Activated CD4-positive, CD25-positive, alpha-beta regulatory T cell (primary cell): ENCODE data around the gene DTD1.
A peak's percentile ranks its signal among the peaks of the same experiment; 100 is the strongest.
"Not testable (repeated sequence)": the region's sequence is repeated elsewhere in the genome, so short reads cannot be mapped to it uniquely, and the experiment has no call there.

Source experiments
- DNase-seq, 4 experiments: peaks; one replicate each; lab custom pipeline; 2025; lab: John Stamatoyannopoulos, UW

DTD1 gene

GRCh38 chr20:18742841-18743240 is 155.0 kb downstream of the DTD1 start:
- no peak for DNase-seq

DNA sequence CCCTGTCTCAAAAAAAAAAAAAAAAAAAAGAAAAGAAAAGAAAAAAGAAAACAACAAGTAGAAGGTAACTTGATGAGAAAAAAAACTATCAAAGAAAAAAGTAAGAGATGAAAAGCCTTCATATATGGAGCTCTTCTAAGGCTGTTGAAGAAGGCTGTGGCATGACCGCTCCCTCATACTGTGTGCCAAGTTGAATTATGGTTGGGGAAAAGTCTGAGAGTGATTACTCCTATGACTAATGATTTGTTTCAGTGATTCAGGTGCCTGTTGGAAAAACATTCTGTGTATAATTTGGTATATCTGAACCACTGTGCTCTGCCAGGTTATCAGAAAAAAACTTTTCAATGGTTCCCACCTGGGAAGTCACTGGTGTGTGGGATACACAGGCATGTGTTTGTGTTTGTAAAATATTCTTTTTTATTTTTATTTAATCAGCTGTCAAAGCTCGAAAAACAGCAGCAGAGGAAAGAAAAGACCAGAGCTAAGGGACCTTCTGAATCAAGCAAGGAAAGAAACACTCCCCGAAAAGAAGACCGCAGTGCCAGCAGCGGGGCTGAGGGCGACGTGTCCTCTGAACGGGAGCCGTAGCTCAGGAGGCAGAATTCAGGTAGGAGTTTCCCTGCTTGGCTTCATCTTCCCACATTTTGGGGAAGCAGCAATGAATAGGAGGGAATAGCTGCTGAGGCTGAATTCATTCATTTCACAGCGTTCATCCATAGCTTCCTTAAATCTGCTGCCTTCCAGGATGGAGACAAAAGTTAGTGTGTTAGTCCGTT is 156.0 kb downstream of the DTD1 start:
- no peak for DNase-seq

DNA sequence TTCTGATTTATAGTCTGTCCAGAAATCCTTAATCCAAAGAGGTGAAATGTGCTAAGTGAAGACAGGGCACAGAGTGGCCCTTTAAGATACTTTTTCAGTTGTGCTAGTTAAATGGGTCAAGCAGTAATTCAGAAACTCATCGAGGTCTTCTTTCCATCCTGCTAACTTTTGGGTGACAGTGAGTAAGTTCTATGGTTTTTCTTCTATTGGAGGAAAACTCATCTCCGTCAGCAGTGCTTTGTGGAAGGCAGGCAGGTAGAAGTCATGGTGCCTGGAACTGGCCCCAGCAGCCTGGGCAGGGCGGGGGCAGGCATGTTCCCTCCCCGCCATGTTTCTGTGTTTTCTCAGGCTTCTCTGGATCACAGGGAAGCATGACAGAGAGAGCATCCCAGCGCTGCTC is 159.2 kb downstream of the DTD1 start:
- DNase-seq: no peak

GRCh38 chr20:18748987-18749386 is 161.1 kb downstream of the DTD1 start:
- no peak for DNase-seq

DNA sequence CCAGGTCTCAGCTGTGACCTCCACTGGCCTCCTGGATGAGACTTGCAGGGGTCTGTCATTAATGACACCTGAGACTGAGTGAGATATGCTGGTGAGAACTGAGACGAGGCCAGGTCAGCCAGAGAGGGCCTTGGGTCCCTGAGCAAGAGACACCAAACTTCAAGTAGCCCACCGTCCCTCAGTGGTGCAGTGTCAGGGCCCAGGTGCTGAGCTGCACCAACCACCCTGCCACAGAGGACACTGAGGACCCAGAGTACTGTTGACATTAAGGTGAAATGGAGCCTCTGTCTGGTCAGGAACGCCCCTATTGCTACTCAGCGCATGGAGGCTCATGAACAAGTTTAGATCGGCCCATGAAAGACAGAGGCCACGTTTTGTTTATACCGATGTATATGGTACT is 161.7 kb downstream of the DTD1 start:
- DNase-seq: no peak

DNA sequence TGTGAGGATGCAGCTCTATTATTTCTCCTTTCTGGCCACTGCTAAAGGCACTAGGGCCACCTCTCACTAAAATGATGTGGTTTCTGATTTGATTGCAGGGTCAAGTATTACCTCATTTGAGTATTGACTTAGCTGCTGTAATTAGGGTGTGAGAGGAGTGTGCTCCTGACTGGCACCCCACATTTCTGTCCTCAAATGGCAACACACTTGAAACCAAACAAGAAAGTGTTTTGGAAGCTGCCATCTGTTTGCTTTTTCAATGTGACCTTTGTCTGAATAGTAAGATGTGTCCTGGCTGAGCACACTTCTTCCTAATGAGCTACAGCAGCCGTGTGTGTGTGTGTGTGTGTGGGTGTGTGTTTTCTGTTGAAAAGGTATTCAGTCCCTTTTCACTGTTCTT is 162.9 kb downstream of the DTD1 start:
- DNase-seq: no peak

GRCh38 chr20:18754030-18754652 is 166.3 kb downstream of the DTD1 start:
- DNase-seq: no peak

DNA sequence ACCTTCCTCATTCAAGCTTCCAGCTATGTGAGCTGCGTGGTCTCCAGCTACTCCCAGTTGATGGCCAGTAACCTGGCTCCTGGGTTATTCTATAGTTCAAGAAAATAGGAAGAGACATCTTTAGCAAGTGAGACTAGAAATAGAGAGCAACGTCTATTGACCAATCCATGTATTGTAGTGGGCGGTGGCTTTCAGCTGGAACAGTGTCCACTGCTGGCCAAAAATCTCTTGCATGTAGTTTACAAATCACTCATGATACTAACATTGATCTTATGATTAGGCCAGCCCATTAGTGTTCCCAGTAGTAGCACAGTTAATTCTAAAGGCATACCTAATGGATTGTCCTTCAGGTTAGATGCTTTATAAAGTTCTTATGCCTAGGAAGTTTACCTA is 166.8 kb downstream of the DTD1 start:
- DNase-seq: no peak

DNA sequence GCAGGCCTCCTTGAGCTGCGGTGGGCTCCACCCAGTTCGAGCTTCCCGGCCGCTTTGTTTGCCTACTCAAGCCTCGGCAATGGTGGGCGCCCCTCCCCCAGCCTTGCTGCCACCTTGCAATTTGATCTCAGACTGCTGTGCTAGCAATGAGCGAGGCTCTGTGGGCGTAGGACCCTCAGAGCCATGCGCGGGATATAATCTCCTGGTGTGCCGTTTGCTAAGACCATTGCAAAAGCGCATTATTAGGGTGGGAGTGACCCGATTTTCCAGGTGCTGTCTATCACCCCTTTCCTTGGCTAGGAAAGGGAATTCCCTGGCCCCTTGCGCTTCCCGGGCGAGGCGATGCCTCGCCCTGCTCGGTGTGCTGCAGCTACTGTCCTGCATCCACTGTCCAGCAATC is 173.0 kb downstream of the DTD1 start:
- DNase-seq: not testable (repeated sequence)

DNA sequence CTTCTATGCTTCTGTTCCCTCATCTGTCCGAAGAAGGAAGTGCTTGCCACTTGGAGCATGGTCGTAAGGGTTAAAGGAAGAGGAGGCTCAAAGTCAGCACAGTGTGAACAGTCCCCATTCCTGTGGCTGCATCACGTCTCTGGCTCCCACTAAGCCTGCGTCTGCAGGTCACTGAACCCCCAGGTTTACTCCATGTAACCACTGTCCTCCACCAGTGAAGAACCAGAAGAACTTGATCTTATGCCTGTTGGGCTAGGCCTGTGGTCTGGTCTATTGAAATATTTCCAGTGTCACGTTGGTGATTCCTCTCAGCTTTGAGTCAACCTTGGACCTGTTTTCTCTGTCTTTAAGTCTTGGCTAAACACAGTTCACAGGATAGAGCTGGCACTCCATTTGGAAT is 179.8 kb downstream of the DTD1 start:
- DNase-seq: no peak

DNA sequence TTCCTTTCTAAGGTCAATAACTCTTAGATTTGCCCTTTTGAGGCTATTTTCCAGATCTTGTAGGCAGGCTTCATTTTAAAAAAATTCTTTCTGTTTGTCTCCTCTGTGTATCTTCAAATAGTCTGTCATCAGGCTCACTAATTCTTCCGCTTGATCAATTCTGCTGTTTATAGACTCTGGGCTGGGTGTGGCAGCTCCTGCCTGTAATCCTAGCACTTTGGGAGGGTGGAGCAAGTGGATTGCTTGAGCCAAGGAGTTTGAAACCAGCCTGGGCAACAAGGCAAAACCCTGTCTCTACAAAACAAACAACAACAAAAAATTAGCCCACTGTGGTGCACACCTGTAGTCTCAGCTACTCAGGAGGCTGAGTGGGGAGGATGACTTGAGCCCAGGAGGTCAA is 185.7 kb downstream of the DTD1 start:
- DNase-seq: no peak

GRCh38 chr20:18774207-18774606 is 186.4 kb downstream of the DTD1 start:
- no peak for DNase-seq

DNA sequence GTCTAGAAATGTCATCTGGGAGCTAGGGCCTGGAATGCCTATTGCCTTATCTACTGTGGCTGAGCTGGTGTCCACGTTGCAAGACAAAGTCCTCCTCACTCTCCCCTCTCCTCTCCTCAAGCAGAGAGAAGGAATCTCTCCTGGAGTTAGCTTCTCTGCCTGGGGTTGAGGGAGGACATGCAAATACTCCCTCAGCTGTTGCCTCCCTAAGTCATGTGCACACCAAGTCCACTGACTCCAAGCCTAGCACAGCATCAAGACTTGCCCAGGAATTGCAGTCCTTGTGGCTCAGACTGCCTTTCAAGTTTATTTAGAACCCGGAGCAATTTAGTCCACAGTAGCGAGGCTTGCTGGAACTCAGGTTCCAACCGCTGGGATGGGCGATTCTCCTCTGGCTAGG is 187.8 kb downstream of the DTD1 start:
- no peak for DNase-seq

DNA sequence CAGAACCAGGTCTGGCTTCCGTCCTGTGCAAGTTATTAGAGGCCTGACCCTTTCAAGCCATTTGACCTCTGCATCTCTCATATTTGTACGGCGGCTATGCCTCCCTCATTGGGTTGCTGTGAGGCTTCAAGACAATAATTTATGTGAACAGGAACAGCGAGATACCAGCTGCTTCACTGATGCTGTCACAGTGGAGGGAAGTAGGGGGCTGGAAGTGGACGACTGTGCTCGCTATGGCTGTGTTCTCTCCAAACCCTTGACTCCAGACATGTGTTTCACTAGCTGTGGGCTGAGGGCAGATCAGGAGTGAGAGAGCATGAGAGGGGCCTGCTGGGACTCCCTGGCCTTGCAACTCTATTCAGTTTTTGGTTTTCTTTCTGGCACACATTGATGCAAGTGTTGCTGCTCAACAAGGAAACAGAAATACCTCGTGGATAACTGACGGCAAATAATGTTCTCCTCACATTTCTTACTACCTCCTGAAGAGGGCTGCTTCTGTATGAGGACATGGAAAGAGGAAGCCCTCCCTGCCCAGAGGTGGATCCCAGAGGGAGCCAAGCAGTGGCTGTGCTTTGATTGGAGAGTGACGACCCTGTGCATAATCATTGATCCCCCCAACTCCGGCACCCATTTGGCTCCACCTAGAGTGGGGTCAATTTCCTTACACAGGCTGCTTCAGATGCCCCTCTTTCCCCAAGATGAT is 191.0 kb downstream of the DTD1 start:
- no peak for DNase-seq

DNA sequence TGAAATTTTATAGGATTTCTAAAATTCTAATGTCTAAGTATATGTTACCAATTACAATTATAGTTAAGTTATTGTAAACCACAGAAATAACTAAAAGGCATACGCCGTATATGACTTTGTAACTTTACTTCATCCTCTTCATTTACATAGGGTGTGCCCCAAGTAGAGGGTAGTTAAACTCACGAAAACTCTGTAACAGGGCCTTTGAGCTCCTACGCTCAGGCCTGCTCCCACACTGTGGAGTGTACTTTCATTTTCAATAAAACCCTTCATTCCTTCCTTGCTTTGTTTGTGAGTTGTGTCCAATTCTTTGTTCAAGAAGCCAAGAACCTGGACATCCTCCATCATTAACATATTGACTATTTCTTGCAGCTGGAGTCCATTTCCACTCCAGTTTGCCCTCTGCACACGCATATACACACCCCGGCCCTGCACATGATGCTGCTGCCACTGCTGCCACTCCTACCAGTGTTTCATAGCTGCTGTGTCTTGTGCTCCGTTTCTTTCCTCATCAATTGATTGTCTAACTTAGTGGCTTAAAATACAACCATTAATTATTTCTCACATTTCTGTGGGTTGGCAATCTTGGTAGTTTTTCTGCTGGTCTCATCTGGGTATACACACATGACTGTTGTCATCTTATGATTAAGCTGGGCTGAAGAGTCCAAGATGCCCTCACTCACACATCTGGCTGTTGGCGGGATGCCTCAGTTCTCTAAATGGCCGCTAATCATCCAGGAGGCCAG is 192.7 kb downstream of the DTD1 start:
- DNase-seq: no peak

DNA sequence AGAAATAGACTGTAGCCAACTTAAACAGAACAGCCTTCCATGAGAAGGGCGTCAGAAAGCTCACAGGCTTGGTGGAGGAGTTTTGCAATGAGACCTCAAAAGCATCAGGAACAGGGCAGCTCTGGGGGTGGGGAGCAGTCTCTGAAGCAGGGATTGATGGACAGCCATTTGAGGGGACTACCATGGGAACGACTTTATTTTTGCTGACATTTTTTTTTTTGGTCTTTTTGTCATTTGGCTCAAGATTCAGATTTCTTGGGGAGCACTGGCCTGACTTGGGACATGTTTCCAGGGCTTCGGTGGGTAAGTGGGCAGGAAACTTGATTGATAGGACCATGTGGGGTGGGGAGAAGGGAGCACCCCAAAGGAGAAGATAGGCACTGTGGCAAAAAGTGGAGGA is 193.7 kb downstream of the DTD1 start:
- DNase-seq: no peak

DNA sequence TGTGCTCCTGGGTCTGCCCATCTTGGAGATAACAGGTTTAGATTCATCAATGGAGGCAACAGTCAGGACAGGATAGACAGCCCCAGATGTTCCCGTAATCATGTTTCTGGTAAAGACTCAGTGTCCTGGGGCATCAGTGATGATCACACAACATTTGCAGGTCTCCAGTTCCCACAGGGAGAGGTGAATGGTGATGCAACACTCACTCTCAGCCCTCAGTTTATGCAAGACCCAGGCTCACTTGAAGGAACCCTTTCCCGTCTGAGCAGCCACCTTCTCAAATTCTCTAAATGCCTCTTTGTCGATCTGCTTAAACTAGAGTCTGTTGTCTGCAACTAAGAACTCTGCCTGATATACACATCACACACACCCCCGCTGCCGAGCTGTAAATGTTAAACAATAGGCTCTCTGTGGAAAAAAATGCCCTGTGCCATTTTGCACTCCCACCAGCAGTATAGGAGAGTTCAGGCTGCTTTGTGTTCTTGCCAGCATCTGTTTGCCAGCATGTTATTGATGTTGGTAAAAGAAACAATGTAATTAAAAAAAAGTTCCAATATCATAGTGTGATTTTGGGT is 195.6 kb downstream of the DTD1 start:
- no peak for DNase-seq

DNA sequence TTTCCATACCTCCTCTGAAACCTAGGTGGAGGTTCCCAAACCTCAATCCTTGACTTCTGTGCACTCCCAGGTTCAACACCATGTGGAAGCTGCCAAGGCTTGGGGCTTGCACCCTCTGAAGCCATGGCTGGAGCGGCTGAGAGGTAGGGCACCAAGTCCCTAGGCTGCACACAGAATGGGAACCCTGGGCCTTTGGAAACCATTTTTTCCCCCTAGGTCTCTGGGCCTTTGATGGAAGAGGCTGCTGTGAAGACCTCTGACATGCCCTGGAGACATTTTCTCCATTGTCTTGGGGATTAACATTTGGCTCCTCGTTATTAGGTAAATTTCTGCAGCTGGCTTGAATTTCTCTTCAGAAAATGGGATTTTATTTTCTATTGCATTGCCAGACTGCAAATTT is 199.2 kb downstream of the DTD1 start:
- not testable (repeated sequence) for DNase-seq

DNA sequence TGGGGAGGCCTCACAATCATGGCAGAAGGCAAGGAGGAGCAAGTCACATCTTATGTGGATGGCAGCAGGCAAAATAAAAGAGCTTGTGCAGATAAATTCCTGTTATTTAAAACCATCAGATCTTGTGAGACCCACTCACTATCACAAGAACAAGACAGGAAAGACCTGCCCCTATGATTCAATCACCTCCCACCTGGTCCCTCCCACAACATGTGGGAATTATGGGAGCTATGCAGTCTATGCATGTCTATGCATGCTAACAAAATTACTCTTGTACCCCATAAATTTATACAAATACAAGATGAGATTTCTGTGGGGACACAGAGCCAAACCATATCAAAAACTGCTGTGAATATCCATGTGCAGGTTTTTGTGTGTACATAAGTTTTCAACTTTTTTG is 200.2 kb downstream of the DTD1 start:
- DNase-seq: no peak

- DNase-seq: no peak
These were observed 202.9 kb downstream of the DTD1 start for GRCh38 chr20:18790787-18791186.

- peak; percentile 43 to 76 (median 68) for DNase-seq
These were observed 206.0 kb downstream of the DTD1 start for GRCh38 chr20:18793625-18794427.
